IPS-11a (cell line): ENCODE results near the gene CAPN3.

Experiments used
- H3K4me3 ChIP-seq: one replicate; pipeline ENCODE4 v1.5.1; 2013; ENCODE audit warnings: low read depth, low read length, control low read depth

Gene CAPN3

DNA sequence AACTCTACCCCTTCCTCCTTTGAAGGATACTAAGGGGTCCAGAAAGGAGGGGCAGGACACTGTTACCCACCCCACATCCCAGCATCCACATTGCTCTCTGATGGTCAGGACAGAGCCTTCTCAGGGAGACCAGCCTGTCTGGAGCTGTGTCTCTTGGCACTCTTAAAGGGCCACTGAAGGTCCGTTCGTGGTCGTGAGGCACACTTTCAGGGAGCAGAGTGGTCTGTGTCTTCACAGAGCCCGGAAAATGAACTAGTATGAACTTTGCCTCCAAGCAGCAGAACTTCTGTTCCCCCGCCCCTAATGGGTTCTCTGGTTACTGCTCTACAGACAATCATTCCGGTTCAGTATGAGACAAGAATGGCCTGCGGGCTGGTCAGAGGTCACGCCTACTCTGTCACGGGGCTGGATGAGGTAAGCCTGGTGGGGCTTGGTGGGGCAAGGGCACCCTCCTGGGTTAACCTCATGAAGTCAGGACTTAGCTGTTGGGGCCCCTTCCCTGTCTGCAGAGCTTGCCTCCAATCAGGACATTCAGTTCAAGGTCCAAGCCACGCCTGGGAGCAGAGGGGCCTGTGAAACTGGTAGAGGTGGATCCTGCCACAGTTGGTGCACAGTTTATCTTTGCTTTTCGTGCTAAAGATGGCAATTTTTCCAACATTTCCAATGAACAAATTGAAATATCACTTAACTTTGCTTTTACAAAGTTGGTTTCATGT lies 33.2 kb downstream of the CAPN3 start:
- no peak overlapping the region for H3K4me3 ChIP-seq

DNA sequence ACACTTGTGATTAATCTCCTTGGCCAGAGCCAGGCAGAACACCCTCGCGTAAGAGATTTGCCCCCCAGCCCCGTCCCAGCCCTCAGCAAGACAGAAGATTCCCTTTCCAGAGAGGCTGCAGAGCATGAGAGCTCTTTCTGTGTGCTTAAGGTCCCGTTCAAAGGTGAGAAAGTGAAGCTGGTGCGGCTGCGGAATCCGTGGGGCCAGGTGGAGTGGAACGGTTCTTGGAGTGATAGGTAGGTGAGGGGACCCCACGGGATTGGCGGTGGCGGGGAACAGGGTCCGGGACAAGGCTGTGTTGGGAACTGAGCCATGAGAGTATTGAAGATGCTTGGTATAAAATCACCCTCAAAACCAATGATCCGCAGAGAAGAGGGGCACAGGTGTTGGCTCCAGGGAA lies 34.8 kb downstream of the CAPN3 start:
- no peak overlapping the region for H3K4me3 ChIP-seq

- no peak overlapping the region for H3K4me3 ChIP-seq
Observed at GRCh38 chr15:42395838-42396237, 36.5 kb downstream of the CAPN3 start.

DNA sequence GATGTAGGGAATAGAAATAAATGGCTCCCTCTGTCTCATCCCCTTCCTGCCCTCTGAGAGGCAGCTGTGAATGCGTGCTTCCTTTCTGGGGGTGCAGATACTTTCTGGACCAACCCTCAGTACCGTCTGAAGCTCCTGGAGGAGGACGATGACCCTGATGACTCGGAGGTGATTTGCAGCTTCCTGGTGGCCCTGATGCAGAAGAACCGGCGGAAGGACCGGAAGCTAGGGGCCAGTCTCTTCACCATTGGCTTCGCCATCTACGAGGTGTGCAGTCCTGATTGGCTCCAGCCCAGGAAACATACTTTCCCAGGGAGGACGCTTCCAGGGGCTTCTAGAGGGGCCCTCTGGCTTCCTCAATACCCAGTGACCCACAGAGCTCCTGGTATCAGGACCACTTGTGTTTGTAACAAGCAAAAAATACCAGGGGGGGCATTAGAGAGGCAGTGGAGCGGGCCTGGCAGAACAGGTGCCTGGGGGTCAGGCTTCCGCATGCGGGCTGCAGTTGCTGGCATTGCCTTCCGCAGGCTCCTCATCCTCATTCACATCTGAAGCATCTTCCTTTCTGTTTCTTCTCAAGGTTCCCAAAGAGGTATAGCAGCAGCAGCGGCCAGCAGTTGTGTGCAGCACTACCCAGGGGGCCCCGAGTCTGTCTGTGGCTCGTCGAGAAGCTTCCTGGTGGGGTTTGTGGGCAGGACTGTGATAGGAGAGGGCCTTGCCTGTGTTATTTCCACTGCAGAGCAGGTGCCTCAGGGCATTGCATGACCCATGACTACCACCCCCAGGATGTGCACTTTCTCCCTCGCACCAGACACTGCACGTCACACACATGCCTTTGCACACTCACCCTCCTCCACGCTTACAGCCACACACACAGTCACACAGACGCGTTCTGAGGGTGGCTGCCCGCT lies 42.5 kb downstream of the CAPN3 start:
- no peak overlapping the region for H3K4me3 ChIP-seq

DNA sequence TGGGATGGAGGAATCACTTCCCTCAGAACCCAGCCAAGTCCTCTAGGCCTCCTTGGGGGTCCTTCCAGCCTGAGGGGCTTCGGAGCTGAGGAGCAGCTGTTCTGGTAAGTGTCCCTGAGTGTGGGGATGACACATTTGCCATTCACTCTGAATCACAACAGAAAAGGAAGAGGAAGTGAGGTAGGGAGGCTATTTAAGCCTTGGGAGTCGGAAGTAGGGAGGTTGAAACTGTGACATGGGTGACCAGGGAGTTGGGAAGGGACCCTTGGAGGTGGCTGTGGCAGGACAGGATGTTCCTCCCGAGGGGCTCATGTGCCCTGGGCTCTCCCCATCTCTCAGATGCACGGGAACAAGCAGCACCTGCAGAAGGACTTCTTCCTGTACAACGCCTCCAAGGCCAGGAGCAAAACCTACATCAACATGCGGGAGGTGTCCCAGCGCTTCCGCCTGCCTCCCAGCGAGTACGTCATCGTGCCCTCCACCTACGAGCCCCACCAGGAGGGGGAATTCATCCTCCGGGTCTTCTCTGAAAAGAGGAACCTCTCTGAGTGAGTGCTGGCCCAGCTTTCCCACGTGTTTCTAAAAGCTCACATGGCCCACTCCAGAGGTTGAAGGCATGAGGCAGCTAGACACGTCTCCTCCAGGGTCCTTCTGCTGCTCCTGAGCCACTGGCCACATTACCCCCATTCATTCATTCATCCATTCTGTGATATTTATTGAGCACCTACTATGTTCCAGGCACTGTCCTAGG lies 43.3 kb downstream of the CAPN3 start:
- no peak overlapping the region for H3K4me3 ChIP-seq

DNA sequence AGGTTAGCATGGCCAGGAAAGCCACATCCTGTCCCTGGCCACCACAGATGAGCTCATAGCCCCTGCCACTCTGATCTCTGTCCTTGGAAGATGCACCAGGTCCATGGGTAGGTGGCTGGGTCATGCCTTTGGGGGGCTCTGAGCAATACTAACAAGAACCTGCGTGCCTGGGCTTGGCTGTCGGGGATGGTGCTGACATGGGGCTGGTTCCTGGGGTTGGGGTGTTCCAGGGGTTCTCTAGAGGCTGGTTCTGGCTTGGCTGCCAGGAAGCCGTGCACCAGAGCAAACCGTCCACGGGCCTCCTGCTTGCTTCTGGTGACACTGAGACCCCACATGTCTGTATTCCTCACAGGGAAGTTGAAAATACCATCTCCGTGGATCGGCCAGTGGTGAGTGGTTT lies 44.1 kb downstream of the CAPN3 start:
- H3K4me3 ChIP-seq = no peak overlapping the region

GRCh38 chr15:42404461-42405235 lies 45.3 kb downstream of the CAPN3 start:
- no peak overlapping the region for H3K4me3 ChIP-seq

DNA sequence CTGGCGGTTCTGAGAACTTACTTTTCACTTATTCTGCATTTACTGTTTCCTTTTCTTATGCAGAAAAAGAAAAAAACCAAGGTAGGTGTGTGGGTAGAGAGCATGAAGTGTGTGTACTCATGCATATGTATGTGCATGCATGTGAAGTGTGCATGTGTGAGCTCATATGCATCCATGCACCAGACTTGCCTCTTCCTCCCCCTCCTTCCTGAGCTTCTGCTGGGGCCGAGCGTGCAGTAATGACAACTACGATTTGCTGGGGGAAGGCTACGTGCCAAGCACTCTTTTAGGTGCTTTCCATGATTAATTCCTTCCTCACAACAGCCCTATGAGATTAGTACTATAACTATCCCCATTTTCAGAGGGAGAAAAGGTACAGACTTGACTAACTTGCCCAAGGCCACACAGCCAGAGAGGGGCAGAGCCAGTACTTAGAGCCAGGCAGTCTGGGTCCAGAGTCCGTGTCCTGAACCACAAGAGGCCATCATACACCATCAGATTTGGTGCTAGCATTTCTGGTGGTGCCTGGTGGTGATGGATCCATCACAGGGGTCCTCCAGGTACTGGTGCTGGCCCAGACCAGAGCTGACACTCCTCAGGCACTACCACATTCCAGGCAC lies 46.7 kb downstream of the CAPN3 start:
- no peak overlapping the region for H3K4me3 ChIP-seq

DNA sequence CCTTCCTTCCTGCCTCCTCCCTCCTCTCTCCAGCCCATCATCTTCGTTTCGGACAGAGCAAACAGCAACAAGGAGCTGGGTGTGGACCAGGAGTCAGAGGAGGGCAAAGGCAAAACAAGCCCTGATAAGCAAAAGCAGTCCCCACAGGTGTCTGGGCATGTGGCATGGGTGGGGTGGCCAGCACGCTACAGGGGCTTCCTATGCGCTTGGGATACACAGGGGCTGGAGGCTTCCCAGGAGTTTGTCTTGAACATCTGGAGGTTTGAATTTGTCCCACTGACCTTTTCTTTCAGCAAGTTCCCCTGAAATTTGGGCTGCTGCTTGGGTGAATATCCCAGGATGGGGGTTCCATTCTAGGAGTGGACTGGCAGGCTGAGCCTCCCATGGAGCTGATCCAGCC lies 48.9 kb downstream of the CAPN3 start:
- H3K4me3 ChIP-seq = no peak overlapping the region

DNA sequence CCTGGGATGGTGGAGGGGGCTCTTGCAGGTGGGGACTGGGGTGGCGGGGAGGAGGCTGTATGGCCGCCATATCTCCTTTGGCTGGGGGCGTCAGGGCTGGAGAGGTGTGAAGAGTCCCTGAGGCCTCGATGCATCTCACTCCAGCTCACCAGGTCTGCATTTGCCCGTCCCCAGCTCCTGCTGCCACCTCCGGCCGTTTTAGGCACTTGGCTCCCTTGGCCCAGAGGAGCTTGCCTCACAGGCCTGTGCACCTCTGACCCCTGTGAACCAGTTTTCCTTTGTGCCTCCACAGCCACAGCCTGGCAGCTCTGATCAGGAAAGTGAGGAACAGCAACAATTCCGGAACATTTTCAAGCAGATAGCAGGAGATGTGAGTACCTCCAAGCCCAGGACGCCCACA lies 49.7 kb downstream of the CAPN3 start:
- H3K4me3 ChIP-seq = no peak overlapping the region

DNA sequence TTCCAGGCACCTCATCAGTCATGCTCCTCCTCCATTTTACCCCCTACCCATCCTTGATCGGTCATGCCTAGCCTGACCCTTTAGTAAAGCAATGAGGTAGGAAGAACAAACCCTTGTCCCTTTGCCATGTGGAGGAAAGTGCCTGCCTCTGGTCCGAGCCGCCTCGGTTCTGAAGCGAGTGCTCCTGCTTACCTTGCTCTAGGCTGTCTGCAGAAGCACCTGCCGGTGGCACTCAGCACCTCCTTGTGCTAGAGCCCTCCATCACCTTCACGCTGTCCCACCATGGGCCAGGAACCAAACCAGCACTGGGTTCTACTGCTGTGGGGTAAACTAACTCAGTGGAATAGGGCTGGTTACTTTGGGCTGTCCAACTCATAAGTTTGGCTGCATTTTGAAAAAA lies 52.6 kb downstream of the CAPN3 start:
- no peak overlapping the region for H3K4me3 ChIP-seq

GRCh38 chr15:42413920-42414319 lies 54.6 kb downstream of the CAPN3 start:
- no peak overlapping the region for H3K4me3 ChIP-seq

- H3K4me3 ChIP-seq = no peak overlapping the region
Observed at GRCh38 chr15:42419369-42419768, 60.1 kb downstream of the CAPN3 start.

DNA sequence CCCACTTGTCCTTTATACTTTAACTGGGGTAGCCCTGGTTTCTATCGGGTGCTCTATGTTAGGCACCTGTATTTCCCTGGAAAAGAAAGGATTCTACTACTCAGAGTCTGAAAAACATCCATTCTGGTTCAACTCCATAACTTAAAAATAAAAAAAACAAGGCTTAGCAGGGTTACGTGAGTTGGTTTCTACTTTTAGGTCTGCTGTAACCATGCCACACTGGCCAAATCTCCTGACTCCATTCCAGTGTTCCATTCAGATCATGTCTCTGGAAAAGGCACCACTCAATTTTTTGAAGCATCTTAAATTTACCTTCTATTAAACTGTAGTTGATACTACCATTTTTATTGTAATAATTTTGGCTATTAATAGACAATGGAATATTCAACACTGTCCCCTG lies 62.1 kb downstream of the CAPN3 start:
- no peak overlapping the region for H3K4me3 ChIP-seq

DNA sequence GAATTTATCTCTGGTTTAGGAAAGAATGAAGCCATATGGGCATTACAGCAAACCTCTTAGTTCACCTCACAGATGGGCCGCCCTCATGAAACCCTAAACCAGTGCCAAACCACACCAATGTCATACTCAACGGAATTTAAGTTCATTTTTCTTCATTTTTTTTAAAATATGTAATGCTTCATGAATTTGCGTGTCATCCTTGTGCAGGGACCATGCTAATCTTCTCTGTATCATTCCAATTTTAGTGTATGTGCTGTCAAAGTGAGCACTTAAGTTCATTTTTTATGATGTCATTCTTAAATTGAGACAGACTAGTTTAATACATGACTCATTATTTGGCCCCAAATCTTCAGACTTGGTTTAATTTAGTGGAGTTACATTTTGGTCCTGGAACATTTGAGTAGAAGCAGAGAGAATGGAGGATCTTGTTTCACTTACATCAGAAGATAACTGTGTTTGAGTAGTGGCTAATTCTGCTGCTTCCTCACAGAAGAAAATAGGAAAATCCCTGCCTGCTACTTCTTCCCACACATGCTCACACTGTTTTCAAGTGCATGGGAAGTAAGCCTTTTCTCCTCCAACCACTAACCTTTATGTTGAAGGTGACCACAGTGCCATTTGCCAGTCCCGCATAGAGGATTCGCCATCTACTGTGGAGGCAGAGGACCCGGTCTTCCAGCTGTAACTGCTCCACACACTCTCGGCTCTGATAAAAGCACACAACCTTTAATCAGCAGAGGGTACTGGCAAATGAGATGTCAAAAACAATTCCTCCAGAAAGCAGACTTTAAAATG lies 68.3 kb downstream of the CAPN3 start:
- no peak overlapping the region for H3K4me3 ChIP-seq

DNA sequence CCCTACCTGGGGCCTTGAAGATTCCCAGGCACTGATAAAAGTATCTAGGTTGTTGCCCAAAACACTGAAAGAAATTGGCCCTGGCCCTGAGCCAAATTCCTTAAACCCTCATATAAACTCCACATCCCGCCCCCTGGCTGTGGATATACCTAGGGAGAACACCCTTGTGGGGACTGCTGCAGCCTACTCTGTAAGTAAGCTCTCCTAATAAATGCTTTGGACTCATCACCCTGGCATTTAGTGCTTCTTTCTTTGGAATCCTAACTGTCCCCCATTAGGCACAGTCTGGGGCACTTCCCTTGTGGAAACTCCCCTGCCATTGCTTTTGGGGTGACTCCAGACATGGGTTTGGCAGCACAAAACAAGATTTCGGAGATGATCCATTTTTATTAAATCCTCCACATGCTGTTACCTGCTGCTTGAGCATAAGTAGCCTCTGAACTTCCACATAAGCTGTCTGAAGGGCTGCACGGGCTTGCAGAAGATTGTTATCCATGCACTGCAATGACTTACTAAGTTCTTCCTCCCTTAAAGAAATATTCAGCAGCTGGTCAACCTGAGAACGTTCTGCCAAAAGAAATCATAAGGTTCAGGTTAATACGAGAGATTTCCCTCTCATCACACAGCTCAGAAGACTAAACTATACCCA lies 85.2 kb downstream of the CAPN3 start:
- no peak overlapping the region for H3K4me3 ChIP-seq

- H3K4me3 ChIP-seq = no peak overlapping the region
Observed at GRCh38 chr15:42445551-42445950, 86.2 kb downstream of the CAPN3 start.

- H3K4me3 ChIP-seq = no peak overlapping the region
Observed at GRCh38 chr15:42447599-42447998, 88.3 kb downstream of the CAPN3 start.

DNA sequence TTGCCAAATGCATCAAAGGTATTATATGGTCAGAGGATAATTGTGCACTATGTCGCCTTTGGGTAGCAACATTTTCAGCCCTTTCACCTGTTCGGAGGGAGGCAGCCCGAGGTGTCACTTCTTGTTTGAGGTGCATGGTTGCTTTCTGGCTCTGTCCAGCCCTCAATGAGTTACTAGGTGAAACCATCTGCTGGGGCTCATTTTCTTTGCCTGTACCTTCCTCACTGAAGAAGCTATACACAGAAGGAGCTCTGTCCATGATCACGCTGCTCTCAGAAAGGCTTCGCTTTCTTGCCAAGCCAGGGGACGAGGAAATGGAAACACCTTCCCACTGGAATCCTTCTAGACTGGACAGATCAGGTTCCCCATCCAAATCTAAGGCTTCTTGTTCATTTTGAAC lies 89.0 kb downstream of the CAPN3 start:
- H3K4me3 ChIP-seq = no peak overlapping the region
